ENCODE measurements around the gene IL1R2.

DNA sequence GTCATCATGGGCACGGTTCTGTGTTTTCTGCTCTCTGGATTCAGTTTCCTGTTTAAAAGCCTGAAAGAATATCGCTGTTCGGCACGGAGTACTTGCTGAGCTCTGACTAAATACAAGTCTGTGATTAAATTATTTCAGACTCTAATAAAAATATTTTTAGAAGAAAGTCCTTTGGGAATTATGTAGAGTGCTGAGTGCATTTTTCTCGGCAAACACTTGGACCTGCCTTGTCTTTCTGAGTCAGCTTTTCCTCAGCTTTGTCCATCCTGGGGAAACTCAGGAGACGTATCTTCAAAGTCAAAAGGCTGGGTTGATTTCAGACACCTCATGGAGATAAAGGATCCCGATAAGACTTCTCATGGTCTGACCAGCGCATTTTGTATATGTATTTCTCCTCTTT is 45.9 kb downstream of the IL1R2 start:
- TF ChIP-seq, protein P1, sequence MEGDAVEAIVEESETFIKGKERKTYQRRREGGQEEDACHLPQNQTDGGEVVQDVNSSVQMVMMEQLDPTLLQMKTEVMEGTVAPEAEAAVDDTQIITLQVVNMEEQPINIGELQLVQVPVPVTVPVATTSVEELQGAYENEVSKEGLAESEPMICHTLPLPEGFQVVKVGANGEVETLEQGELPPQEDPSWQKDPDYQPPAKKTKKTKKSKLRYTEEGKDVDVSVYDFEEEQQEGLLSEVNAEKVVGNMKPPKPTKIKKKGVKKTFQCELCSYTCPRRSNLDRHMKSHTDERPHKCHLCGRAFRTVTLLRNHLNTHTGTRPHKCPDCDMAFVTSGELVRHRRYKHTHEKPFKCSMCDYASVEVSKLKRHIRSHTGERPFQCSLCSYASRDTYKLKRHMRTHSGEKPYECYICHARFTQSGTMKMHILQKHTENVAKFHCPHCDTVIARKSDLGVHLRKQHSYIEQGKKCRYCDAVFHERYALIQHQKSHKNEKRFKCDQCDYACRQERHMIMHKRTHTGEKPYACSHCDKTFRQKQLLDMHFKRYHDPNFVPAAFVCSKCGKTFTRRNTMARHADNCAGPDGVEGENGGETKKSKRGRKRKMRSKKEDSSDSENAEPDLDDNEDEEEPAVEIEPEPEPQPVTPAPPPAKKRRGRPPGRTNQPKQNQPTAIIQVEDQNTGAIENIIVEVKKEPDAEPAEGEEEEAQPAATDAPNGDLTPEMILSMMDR (conservative IDR thresholded peaks at IDR 0.05; ENCODE audit: low read length): no peak
- TF ChIP-seq EZH2phosphoT487 (IDR thresholded peaks at IDR 0.05; ENCODE audit: borderline replicate concordance, low read depth, low read length): no peak

Measured in OCI-LY7 (cell line).